ENCODE data around the gene COLEC12. TPM values are rescaled to one million over a fixed set of nuclear protein-coding genes. Genes with fewer than 3 reads are reported as not detected.

The COLEC12 gene
- total RNA-seq, 2 donors from 2014 or later, result 10.9 to 15.3 TPM

DNA sequence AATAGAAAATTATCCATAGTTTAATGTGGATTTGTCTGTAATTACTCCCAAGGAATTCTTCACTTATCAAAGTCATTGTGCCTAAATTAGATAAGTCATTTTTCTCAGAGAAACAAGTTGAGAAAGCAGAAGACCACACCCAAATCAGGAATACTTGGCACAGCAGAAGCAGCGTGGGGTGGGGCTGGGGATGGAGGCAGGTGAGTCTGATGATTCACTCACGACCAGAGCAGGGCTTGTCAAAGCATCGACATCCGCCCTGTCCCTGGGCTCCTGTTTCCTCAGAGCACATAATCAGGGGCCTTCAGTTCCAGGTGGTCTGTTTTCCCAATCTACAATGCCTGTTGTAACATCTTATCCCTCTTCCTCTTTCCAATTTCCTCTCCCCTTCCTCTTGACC lies 31.5 kb upstream of the COLEC12 start:
- no peak overlapping the region for H3K4me3 ChIP-seq

DNA sequence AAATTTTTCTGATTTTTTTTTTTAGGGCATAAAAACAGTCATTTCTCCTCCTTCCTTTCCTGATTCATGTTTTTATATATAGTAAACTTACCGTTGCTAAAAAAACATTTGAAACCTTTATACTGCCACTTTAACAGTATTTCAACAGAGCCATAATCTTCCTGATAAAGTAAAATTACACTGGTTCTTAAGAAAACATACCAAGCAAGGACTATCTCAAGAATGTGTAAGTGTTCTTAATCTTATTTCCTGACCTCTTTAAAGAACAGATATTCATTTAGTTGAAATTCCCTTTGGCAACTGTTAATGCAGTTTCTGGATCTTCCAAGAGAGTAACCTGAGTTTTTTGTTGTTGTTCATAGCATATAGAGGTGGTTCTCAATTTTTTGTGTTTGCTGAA lies 26.6 kb upstream of the COLEC12 start:
- Histone ChIP-seq H3K36me3 (no peaks in the 10 kb centered on the region), H3K4me3 (no peak overlapping the region), H3K27me3 (no peaks in the 10 kb centered on the region), H3K9me3 (no peaks in the 10 kb centered on the region), H3K4me1 (no peaks in the 10 kb centered on the region), H3K27ac (no peak overlapping the region)
- no peak for DNase-seq (ENCODE audit: low spot score)
- TF ChIP-seq, protein P1, sequence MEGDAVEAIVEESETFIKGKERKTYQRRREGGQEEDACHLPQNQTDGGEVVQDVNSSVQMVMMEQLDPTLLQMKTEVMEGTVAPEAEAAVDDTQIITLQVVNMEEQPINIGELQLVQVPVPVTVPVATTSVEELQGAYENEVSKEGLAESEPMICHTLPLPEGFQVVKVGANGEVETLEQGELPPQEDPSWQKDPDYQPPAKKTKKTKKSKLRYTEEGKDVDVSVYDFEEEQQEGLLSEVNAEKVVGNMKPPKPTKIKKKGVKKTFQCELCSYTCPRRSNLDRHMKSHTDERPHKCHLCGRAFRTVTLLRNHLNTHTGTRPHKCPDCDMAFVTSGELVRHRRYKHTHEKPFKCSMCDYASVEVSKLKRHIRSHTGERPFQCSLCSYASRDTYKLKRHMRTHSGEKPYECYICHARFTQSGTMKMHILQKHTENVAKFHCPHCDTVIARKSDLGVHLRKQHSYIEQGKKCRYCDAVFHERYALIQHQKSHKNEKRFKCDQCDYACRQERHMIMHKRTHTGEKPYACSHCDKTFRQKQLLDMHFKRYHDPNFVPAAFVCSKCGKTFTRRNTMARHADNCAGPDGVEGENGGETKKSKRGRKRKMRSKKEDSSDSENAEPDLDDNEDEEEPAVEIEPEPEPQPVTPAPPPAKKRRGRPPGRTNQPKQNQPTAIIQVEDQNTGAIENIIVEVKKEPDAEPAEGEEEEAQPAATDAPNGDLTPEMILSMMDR (IDR thresholded peaks at IDR 0.05), result no peak

More for the DNA sequence above, 31.5 kb upstream of the COLEC12 start:
- no peak overlapping the region for H3K27ac ChIP-seq
- H3K36me3 ChIP-seq, result no peaks in the 10 kb centered on the region
- DNase-seq (ENCODE audit: low spot score), result no peak
- TF ChIP-seq, protein P1 (IDR thresholded peaks at IDR 0.05), result no peak
- H3K27me3 ChIP-seq, result no peaks in the 10 kb centered on the region
- no peaks in the 10 kb centered on the region for H3K9me3 ChIP-seq
- H3K4me1 ChIP-seq, result no peaks in the 10 kb centered on the region

DNA sequence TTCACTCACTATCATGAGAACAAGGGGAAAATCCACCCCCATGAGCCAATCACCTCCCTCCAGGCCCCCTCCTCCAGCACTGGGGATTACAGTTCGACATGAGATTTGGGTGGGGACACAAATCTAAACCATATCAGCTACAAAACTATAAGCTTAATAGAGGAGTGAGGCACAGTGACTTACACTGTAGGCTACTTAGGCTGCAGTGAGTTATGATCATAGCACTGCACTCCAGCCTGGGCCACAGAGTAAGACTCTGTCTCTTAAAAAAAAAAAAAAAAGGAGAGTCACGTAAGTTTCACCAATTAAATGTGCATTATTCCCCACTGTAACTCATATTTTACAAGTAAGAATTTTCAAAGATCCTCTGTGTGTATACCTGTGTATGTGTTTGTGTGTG lies 26.2 kb upstream of the COLEC12 start:
- H3K4me1 ChIP-seq, result no peaks in the 10 kb centered on the region
- H3K27me3 ChIP-seq, result no peaks in the 10 kb centered on the region
- no peaks in the 10 kb centered on the region for H3K36me3 ChIP-seq
- no peak for DNase-seq (ENCODE audit: low spot score)
- H3K4me3 ChIP-seq, result no peak overlapping the region
- TF ChIP-seq, protein P1 (IDR thresholded peaks at IDR 0.05), result no peak
- no peaks in the 10 kb centered on the region for H3K9me3 ChIP-seq
- H3K27ac ChIP-seq, result no peak overlapping the region

DNA sequence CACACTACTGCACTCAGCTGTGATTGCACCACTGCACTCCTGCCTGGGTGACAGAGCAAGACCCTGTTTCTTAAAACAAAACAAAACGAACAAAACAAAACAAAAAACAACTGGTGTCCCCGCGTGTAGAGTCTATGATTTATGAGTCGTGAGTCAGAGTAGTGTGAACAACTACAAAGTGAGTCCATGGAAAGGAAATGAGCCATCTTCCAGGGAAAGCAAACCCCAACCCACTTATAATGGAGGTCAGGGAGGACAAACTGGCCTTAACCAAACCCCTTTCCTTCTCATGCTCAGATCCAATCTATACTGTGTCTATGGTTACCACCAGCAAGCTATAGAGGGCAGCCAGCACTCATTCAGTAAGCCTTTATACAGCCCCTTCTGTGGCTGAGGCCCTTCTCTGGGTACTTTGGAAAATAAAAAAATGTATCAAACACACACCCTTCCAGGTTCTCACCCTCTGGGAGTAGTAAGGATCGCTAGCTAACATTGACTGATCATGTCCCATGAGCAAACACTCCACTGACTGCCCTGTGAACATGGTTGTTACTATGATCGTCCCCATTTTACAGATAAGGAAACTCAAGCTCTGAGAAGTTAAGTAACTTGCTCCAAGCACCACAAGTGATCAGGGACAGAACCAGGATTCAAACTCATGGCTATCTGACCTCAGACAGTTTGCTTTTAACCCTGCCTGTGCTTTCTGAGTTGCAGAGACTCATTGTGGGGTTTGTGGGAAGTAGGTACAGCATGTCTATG lies 24.7 kb upstream of the COLEC12 start:
- Histone ChIP-seq H3K9me3 (no peaks in the 10 kb centered on the region), H3K27ac (no peak overlapping the region), H3K36me3 (no peaks in the 10 kb centered on the region), H3K4me3 (no peak overlapping the region), H3K4me1 (no peaks in the 10 kb centered on the region), H3K27me3 (no peaks in the 10 kb centered on the region)
- TF ChIP-seq, protein P1 (IDR thresholded peaks at IDR 0.05), result no peak
- DNase-seq (ENCODE audit: low spot score), result no peak

DNA sequence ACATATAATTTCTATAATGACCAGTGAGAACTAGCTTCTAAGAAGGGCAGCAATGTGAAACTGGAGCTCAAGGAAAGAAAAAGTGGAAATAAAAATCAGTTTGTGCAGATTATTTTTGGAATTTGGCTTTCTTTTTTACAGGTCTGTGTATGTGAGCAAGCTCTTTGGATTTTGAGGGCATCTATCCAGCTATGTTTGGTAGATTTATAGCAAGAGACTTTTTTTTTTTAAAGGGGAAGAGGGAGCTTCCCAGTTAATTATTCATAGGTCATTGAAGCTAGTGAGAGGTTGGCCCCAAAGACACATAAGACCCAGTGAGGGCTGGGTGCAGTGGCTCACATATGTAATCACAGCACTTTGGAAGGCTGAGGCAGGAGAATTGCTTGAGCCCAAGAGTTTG lies 24.0 kb upstream of the COLEC12 start:
- H3K36me3 ChIP-seq, result no peaks in the 10 kb centered on the region
- no peaks in the 10 kb centered on the region for H3K27me3 ChIP-seq
- TF ChIP-seq, protein P1 (IDR thresholded peaks at IDR 0.05), result no peak
- H3K9me3 ChIP-seq, result no peaks in the 10 kb centered on the region
- H3K4me3 ChIP-seq, result no peak overlapping the region
- no peak for DNase-seq (ENCODE audit: low spot score)
- peaks cover 0 to 2% of the 10 kb centered on the region in 2 donors for H3K4me1 ChIP-seq
- no peak overlapping the region for H3K27ac ChIP-seq

DNA sequence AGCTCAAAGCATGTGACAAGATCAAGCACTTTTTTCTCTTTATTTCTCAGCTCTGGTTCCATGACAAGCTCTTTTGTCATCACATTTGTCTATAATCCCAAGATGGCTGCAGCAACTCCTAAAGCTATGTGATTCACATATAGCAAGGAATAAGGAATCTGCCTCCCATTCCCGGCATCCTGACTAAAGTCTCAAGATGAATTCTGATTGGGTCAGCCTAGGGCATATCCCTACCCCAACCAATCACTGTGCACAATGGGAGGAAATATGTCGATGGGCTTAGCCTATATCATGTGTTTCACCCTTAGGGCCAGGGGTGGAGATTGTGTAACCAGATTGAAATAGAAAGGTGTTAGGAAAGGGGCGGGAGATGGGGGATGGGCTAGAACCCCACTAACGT lies 23.1 kb upstream of the COLEC12 start:
- peaks cover 0 to 11% of the 10 kb centered on the region in 2 donors for H3K4me1 ChIP-seq
- DNase-seq (ENCODE audit: low spot score), result no peak
- no peak overlapping the region for H3K27ac ChIP-seq
- no peak overlapping the region for H3K4me3 ChIP-seq
- H3K36me3 ChIP-seq, result no peaks in the 10 kb centered on the region
- H3K27me3 ChIP-seq, result no peaks in the 10 kb centered on the region
- no peaks in the 10 kb centered on the region for H3K9me3 ChIP-seq
- TF ChIP-seq, protein P1 (IDR thresholded peaks at IDR 0.05), result no peak

Measured in right atrium auricular region (tissue), 2 donors.